Esophagus (tissue), 2 donors: Measurements from ENCODE around the gene TSKU. TPM values are rescaled to one million over a fixed set of nuclear protein-coding genes. Genes with fewer than 3 reads are reported as not detected.
A peak's percentile ranks its signal among the peaks of the same experiment; 100 is the strongest.

Experiments used
- H3K27ac ChIP-seq, 2 donors: one replicate each; pipeline ENCODE4 v1.5.1; 2013; ENCODE audit warnings: low read depth in 2 of 2, mild to moderate bottlenecking in 2 of 2, inconsistent platforms in 1 of 2, low read length in 1 of 2, moderate library complexity in 1 of 2
- H3K27me3 ChIP-seq, 2 donors: one replicate each; pipeline ENCODE4 v1.6.1; 2013; ENCODE audit warnings: low read length in 2 of 2, control low read depth in 1 of 2, mild to moderate bottlenecking in 1 of 2; ENCODE audit not compliant: insufficient read depth in 2 of 2, control insufficient read depth in 1 of 2
- H3K36me3 ChIP-seq, 2 donors: one replicate each; pipeline ENCODE4 v1.6.1; 2013; ENCODE audit warnings: low read length in 1 of 2; ENCODE audit not compliant: control insufficient read depth in 2 of 2, insufficient read depth in 2 of 2
- H3K4me1 ChIP-seq, 2 donors: one replicate each; pipeline ENCODE4 v1.6.1; 2013; ENCODE audit warnings: low read length in 1 of 2; ENCODE audit not compliant: control insufficient read depth in 2 of 2, insufficient read depth in 2 of 2
- H3K4me3 ChIP-seq, 2 donors: one replicate each; pipeline ENCODE4 v1.5.1; 2013; ENCODE audit warnings: low read length in 2 of 2, mild to moderate bottlenecking in 2 of 2, low read depth in 1 of 2, moderate library complexity in 1 of 2
- H3K9me3 ChIP-seq, 2 donors: one replicate each; pipeline ENCODE4 v1.6.1; 2013; ENCODE audit warnings: mild to moderate bottlenecking in 2 of 2, low read depth in 1 of 2, low read length in 1 of 2, moderate library complexity in 1 of 2; ENCODE audit not compliant: control insufficient read depth in 2 of 2, insufficient read depth in 1 of 2
- WGBS, 2 donors: extraction: QIAGEN DNeasy Blood & Tissue Kit; methylation state at CpG; one replicate each; pipeline ENCODE4 v1.1.7; 2013; 5-methylcytosine and 5-hydroxymethylcytosine counted together
- polyA plus RNA-seq, 2 donors: library from polyadenylated mRNA; stranded (reverse); fragments of 200-250 nt; gene quantifications; one replicate each; pipeline ENCODE4 v1.2.3, GENCODE V29; 2013
- donor health status: healthy with polysubstance abuse.
- donor health status: Bipolar disorder and iron deficiency.

Gene TSKU
- polyA plus RNA-seq, 2 donors = 23.9 to 34.8 TPM

DNA sequence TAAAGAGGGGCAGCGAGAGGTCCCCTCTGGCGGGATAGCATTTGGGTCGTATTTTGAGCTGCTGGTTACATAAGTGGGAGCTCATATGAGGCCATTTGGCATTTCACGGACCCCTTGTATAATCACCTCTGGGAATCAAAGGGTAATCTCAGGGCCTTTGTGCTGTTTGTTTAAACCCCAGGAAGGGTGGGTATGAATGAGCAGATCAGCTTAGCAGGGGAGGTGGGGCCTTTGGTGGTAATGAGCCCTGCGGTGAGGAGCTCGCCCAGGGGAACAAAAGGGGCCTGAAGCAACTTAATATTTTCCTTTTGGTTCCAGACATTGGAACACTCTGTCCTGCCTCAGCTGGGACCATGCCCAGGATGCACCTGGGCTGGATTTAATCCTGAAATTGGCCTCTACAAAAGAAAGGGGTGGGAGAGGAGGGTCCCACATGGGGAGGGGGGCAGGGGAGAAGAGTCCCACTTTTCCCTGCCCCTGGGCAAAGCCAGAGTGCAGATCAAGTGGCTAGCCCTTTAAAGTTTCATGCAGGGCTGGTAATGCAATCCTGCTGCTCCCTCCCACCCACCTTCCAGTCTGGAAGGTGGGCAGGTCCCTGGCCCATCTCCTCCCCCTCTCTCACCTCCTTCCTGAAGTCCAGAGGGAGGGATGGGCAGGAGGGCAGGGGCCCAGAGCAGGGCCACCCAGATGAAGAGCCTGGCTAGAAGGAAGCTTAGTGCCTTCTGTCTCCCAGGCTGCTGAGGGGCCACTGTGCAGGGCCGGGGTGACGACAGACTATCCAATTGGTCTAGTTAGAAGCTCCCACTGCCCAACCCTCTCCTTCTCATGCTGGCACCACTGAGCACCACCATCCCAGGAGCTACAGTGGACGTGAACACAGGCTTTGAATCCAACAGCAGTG is 10.5 kb downstream of the TSKU start:
- no peaks in the 10 kb centered on the region for H3K9me3 ChIP-seq
- H3K27ac ChIP-seq = peak overlapping the region; percentile 6 to 38
- peaks cover 0 to 28% of the 10 kb centered on the region in 2 donors for H3K36me3 ChIP-seq
- H3K27me3 ChIP-seq = no peaks in the 10 kb centered on the region
- 52 to 71% methylated on average over 9 of the region's 9 CpGs for WGBS, 2 donors
- no peak overlapping the region for H3K4me3 ChIP-seq
- peaks cover 22 to 67% of the 10 kb centered on the region in 2 donors for H3K4me1 ChIP-seq

DNA sequence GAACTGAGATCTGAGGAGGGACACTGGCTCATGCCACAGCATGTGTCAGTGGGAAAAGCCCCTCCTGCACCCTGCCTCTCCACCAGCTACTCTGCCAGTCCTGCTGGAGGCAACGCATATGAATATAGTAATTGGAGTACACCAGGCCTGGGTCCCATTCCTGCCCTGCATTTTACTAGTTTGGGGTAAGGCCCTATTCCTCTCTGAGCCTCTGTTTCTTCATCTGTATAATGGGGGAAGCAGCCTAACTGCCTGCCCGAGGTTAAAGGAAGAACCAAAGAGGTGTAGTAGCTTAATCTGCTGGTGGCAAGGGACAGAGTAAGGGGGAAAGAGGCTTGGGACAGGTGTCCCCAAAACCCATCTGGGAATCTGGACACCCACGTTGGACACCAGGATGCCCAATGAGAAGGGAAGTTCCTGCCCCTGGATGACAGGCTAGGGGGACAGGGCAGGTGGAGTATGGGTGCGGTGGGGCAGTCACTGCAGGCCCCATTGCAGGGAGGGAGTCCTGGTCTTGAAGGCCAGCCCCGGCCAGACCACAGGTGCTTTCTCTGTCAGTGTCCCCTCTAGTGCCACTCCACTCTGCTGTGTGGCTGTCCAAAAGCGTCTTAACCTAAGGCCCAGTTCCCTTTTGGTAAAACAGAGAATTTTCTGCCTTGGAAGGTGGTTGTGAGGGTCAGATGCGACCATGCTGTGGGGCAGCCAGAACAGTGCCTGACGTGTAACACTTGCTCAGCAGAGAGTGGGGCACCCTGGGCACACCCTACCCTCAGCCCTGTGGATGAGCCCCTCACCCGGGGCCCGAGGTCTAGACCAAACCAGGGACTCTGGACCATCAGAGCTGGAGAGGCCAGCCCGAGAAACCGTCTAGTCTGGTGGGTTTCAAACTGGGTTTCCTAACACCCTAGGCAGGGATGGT is 11.5 kb downstream of the TSKU start:
- peaks cover 0 to 28% of the 10 kb centered on the region in 2 donors for H3K36me3 ChIP-seq
- peak overlapping the region in 1 of 2 donors; percentile 38 for H3K27ac ChIP-seq
- H3K27me3 ChIP-seq = no peaks in the 10 kb centered on the region
- no peak overlapping the region for H3K4me3 ChIP-seq
- WGBS, 2 donors = 79 to 83% methylated on average over 12 of the region's 12 CpGs
- H3K9me3 ChIP-seq = no peaks in the 10 kb centered on the region
- H3K4me1 ChIP-seq = peaks cover 15 to 67% of the 10 kb centered on the region in 2 donors

DNA sequence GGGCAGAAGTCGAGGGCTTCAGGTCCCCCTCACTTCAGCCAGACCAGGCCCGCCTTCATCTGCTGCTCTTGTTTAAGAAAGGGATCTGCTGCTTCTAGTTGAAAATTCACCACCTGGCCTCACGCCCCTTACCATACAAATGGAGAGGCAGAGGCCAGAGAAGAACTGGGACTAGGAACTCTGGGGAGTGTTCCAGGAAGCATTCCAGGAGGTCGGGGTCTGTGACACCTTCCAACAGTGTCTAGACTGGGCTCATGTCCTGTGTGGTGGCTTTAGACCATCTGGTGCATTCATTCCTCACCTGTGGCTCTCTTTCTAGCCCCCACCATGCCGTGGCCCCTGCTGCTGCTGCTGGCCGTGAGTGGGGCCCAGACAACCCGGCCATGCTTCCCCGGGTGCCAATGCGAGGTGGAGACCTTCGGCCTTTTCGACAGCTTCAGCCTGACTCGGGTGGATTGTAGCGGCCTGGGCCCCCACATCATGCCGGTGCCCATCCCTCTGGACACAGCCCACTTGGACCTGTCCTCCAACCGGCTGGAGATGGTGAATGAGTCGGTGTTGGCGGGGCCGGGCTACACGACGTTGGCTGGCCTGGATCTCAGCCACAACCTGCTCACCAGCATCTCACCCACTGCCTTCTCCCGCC is 12.3 kb downstream of the TSKU start:
- H3K9me3 ChIP-seq = no peaks in the 10 kb centered on the region
- H3K4me3 ChIP-seq = no peak overlapping the region
- WGBS, 2 donors = 75 to 79% methylated on average over 21 of the region's 21 CpGs
- H3K36me3 ChIP-seq = peaks cover 0 to 25% of the 10 kb centered on the region in 2 donors
- peaks cover 15 to 62% of the 10 kb centered on the region in 2 donors for H3K4me1 ChIP-seq
- no peaks in the 10 kb centered on the region for H3K27me3 ChIP-seq
- peak overlapping the region in 1 of 2 donors; percentile 54 for H3K27ac ChIP-seq

DNA sequence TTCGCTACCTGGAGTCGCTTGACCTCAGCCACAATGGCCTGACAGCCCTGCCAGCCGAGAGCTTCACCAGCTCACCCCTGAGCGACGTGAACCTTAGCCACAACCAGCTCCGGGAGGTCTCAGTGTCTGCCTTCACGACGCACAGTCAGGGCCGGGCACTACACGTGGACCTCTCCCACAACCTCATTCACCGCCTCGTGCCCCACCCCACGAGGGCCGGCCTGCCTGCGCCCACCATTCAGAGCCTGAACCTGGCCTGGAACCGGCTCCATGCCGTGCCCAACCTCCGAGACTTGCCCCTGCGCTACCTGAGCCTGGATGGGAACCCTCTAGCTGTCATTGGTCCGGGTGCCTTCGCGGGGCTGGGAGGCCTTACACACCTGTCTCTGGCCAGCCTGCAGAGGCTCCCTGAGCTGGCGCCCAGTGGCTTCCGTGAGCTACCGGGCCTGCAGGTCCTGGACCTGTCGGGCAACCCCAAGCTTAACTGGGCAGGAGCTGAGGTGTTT is 12.8 kb downstream of the TSKU start:
- no peaks in the 10 kb centered on the region for H3K27me3 ChIP-seq
- peak overlapping the region; percentile 27 to 89 for H3K27ac ChIP-seq
- H3K4me1 ChIP-seq = peaks cover 15 to 60% of the 10 kb centered on the region in 2 donors
- H3K9me3 ChIP-seq = no peaks in the 10 kb centered on the region
- no peak overlapping the region for H3K4me3 ChIP-seq
- 77 to 82% methylated on average over 26 of the region's 26 CpGs for WGBS, 2 donors
- peaks cover 0 to 25% of the 10 kb centered on the region in 2 donors for H3K36me3 ChIP-seq

DNA sequence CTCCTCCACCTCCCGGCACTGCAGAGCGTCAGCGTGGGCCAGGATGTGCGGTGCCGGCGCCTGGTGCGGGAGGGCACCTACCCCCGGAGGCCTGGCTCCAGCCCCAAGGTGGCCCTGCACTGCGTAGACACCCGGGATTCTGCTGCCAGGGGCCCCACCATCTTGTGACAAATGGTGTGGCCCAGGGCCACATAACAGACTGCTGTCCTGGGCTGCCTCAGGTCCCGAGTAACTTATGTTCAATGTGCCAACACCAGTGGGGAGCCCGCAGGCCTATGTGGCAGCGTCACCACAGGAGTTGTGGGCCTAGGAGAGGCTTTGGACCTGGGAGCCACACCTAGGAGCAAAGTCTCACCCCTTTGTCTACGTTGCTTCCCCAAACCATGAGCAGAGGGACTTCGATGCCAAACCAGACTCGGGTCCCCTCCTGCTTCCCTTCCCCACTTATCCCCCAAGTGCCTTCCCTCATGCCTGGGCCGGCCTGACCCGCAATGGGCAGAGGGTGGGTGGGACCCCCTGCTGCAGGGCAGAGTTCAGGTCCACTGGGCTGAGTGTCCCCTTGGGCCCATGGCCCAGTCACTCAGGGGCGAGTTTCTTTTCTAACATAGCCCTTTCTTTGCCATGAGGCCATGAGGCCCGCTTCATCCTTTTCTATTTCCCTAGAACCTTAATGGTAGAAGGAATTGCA is 13.5 kb downstream of the TSKU start:
- peak overlapping the region; percentile 27 to 89 for H3K27ac ChIP-seq
- H3K36me3 ChIP-seq = peaks cover 0 to 25% of the 10 kb centered on the region in 2 donors
- WGBS, 2 donors = 72 to 75% methylated on average over 20 of the region's 20 CpGs
- no peaks in the 10 kb centered on the region for H3K9me3 ChIP-seq
- no peak overlapping the region for H3K4me3 ChIP-seq
- no peaks in the 10 kb centered on the region for H3K27me3 ChIP-seq
- peaks cover 15 to 55% of the 10 kb centered on the region in 2 donors for H3K4me1 ChIP-seq

DNA sequence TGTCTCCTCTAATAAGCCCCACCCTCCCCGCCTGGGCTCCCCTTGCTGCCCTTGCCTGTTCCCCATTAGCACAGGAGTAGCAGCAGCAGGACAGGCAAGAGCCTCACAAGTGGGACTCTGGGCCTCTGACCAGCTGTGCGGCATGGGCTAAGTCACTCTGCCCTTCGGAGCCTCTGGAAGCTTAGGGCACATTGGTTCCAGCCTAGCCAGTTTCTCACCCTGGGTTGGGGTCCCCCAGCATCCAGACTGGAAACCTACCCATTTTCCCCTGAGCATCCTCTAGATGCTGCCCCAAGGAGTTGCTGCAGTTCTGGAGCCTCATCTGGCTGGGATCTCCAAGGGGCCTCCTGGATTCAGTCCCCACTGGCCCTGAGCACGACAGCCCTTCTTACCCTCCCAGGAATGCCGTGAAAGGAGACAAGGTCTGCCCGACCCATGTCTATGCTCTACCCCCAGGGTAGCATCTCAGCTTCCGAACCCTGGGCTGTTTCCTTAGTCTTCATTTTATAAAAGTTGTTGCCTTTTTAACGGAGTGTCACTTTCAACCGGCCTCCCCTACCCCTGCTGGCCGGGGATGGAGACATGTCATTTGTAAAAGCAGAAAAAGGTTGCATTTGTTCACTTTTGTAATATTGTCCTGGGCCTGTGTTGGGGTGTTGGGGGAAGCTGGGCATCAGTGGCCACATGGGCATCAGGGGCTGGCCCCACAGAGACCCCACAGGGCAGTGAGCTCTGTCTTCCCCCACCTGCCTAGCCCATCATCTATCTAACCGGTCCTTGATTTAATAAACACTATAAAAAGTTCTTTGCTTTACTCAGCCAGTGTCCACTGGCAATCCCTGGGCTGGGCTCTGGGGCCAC is 14.4 kb downstream of the TSKU start:
- Histone ChIP-seq H3K4me3 (no peak overlapping the region), H3K9me3 (no peaks in the 10 kb centered on the region), H3K27ac (peak overlapping the region; percentile 32 to 89), H3K4me1 (peaks cover 15 to 49% of the 10 kb centered on the region in 2 donors), H3K36me3 (peaks cover 0 to 25% of the 10 kb centered on the region in 2 donors), H3K27me3 (no peaks in the 10 kb centered on the region)
- WGBS, 2 donors = 85 to 87% methylated on average over 11 of the region's 11 CpGs

DNA sequence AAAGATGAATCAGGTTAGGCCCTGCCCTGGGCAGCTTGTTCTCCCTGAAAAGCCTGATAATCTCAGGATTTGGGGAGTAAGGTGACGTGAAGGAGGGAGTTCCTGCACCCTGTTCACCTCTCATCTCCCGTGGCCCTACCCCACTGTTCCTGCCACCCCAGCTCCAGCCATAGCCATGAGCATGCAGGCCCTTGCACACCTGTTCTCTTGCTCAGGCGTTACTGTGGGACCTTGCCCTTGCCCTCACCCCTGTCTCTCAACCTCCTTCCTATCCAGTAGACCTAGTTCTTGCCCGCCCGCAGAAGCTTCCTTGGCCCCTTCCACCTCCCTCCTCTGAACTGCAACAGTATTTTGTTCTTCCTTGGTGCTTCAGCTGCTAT is 15.0 kb downstream of the TSKU start:
- peaks cover 13 to 44% of the 10 kb centered on the region in 2 donors for H3K4me1 ChIP-seq
- no peaks in the 10 kb centered on the region for H3K27me3 ChIP-seq
- H3K4me3 ChIP-seq = no peak overlapping the region
- H3K9me3 ChIP-seq = no peaks in the 10 kb centered on the region
- peaks cover 0 to 25% of the 10 kb centered on the region in 2 donors for H3K36me3 ChIP-seq
- H3K27ac ChIP-seq = peak overlapping the region; percentile 32 to 89
- 64 to 86% methylated on average over 5 of the region's 5 CpGs for WGBS, 2 donors

DNA sequence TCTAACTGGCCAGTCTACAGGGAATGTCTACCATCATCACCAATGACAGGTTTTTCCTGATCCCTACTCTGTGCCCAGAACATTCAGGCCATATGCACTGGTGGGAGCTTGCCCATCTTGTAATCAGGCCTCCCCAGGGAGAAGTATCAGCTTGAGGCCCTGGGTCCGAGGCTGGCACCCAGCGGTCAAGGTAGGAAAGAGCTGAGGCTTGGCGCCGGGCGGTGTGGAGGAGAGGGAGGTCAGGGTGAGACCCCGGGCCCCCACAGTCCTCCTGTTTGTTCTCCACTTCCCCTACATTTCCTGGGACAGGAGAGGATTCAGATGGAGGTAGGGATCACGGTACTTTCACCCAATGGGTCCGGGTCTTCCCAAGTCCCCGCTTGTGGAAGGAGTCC is 15.5 kb downstream of the TSKU start:
- H3K36me3 ChIP-seq = peaks cover 0 to 25% of the 10 kb centered on the region in 2 donors
- H3K27me3 ChIP-seq = no peaks in the 10 kb centered on the region
- no peaks in the 10 kb centered on the region for H3K9me3 ChIP-seq
- WGBS, 2 donors = 64 to 75% methylated on average over 9 of the region's 9 CpGs
- peaks cover 13 to 42% of the 10 kb centered on the region in 2 donors for H3K4me1 ChIP-seq
- peak overlapping the region; percentile 32 to 89 for H3K27ac ChIP-seq
- no peak overlapping the region for H3K4me3 ChIP-seq
